ENCODE data around the gene QDPR. TPM values are rescaled to one million over a fixed set of nuclear protein-coding genes. Genes with fewer than 3 reads are reported as not detected.

QDPR gene
- polyA plus RNA-seq, 2 donors, result 5.5 to 16.0 TPM

- Histone ChIP-seq H3K27ac (ENCODE audit: low read depth in 2 of 2, low read length in 1 of 2) (no peak overlapping the region), H3K9me3 (ENCODE audit: control insufficient read depth in 2 of 2, insufficient read depth in 1 of 2, low read depth in 1 of 2, low read length in 1 of 2) (no peaks in the 10 kb centered on the region), H3K4me3 (ENCODE audit: low read depth in 1 of 2, low read length in 2 of 2) (no peak overlapping the region), H3K36me3 (ENCODE audit: control insufficient read depth in 2 of 2, insufficient read depth in 2 of 2, low read length in 1 of 2) (no peaks in the 10 kb centered on the region), H3K27me3 (ENCODE audit: control insufficient read depth in 1 of 2, insufficient read depth in 2 of 2, low read length in 2 of 2) (no peaks in the 10 kb centered on the region), H3K4me1 (ENCODE audit: control insufficient read depth in 2 of 2, insufficient read depth in 2 of 2, low read length in 1 of 2) (no peaks in the 10 kb centered on the region)
- WGBS, 2 donors, result 72 to 74% methylated on average over 8 of the region's 8 CpGs
Observed at GRCh38 chr4:17531538-17532285, 19.8 kb upstream of the QDPR start.

- Histone ChIP-seq H3K4me3 (ENCODE audit: low read depth in 1 of 2, low read length in 2 of 2) (no peak overlapping the region), H3K27me3 (ENCODE audit: control insufficient read depth in 1 of 2, insufficient read depth in 2 of 2, low read length in 2 of 2) (no peaks in the 10 kb centered on the region), H3K27ac (ENCODE audit: low read depth in 2 of 2, low read length in 1 of 2) (no peak overlapping the region), H3K4me1 (ENCODE audit: control insufficient read depth in 2 of 2, insufficient read depth in 2 of 2, low read length in 1 of 2) (no peaks in the 10 kb centered on the region), H3K9me3 (ENCODE audit: control insufficient read depth in 2 of 2, insufficient read depth in 1 of 2, low read depth in 1 of 2, low read length in 1 of 2) (no peaks in the 10 kb centered on the region), H3K36me3 (ENCODE audit: control insufficient read depth in 2 of 2, insufficient read depth in 2 of 2, low read length in 1 of 2) (no peaks in the 10 kb centered on the region)
- 89% methylated on average over 10 of the region's 10 CpGs for WGBS, 2 donors
Observed at GRCh38 chr4:17528551-17529165, 16.8 kb upstream of the QDPR start.

- 83 to 87% methylated on average over 27 of the region's 27 CpGs for WGBS, 2 donors
- no peak overlapping the region for H3K27ac ChIP-seq (ENCODE audit: low read depth in 2 of 2, low read length in 1 of 2)
Observed at GRCh38 chr4:17526695-17527477, 15.0 kb upstream of the QDPR start.

GRCh38 chr4:17523662-17524061 lies 11.8 kb upstream of the QDPR start:
- no peaks in the 10 kb centered on the region for H3K4me1 ChIP-seq (ENCODE audit: control insufficient read depth in 2 of 2, insufficient read depth in 2 of 2, low read length in 1 of 2)
- H3K36me3 ChIP-seq (ENCODE audit: control insufficient read depth in 2 of 2, insufficient read depth in 2 of 2, low read length in 1 of 2), result no peaks in the 10 kb centered on the region
- WGBS, 2 donors, result 30 to 31% methylated on average over 2 of the region's 2 CpGs
- no peak overlapping the region for H3K4me3 ChIP-seq (ENCODE audit: low read depth in 1 of 2, low read length in 2 of 2)
- no peaks in the 10 kb centered on the region for H3K27me3 ChIP-seq (ENCODE audit: control insufficient read depth in 1 of 2, insufficient read depth in 2 of 2, low read length in 2 of 2)
- no peak overlapping the region for H3K27ac ChIP-seq (ENCODE audit: low read depth in 2 of 2, low read length in 1 of 2)
- H3K9me3 ChIP-seq (ENCODE audit: control insufficient read depth in 2 of 2, insufficient read depth in 1 of 2, low read depth in 1 of 2, low read length in 1 of 2), result no peaks in the 10 kb centered on the region

More at GRCh38 chr4:17526695-17527477, 15.0 kb upstream of the QDPR start:
- Histone ChIP-seq H3K27me3 (ENCODE audit: control insufficient read depth in 1 of 2, insufficient read depth in 2 of 2, low read length in 2 of 2) (no peaks in the 10 kb centered on the region), H3K36me3 (ENCODE audit: control insufficient read depth in 2 of 2, insufficient read depth in 2 of 2, low read length in 1 of 2) (no peaks in the 10 kb centered on the region), H3K4me1 (ENCODE audit: control insufficient read depth in 2 of 2, insufficient read depth in 2 of 2, low read length in 1 of 2) (no peaks in the 10 kb centered on the region), H3K4me3 (ENCODE audit: low read depth in 1 of 2, low read length in 2 of 2) (no peak overlapping the region), H3K9me3 (ENCODE audit: control insufficient read depth in 2 of 2, insufficient read depth in 1 of 2, low read depth in 1 of 2, low read length in 1 of 2) (no peaks in the 10 kb centered on the region)

- 78 to 88% methylated on average over 5 of the region's 5 CpGs for WGBS, 2 donors
- Histone ChIP-seq H3K36me3 (ENCODE audit: control insufficient read depth in 2 of 2, insufficient read depth in 2 of 2, low read length in 1 of 2) (no peaks in the 10 kb centered on the region), H3K9me3 (ENCODE audit: control insufficient read depth in 2 of 2, insufficient read depth in 1 of 2, low read depth in 1 of 2, low read length in 1 of 2) (no peaks in the 10 kb centered on the region), H3K4me3 (ENCODE audit: low read depth in 1 of 2, low read length in 2 of 2) (no peak overlapping the region), H3K27me3 (ENCODE audit: control insufficient read depth in 1 of 2, insufficient read depth in 2 of 2, low read length in 2 of 2) (no peaks in the 10 kb centered on the region), H3K4me1 (ENCODE audit: control insufficient read depth in 2 of 2, insufficient read depth in 2 of 2, low read length in 1 of 2) (no peaks in the 10 kb centered on the region), H3K27ac (ENCODE audit: low read depth in 2 of 2, low read length in 1 of 2) (no peak overlapping the region)
Observed at GRCh38 chr4:17521595-17521994, 9.7 kb upstream of the QDPR start.

- no peaks in the 10 kb centered on the region for H3K27me3 ChIP-seq (ENCODE audit: control insufficient read depth in 1 of 2, insufficient read depth in 2 of 2, low read length in 2 of 2)
- no peaks in the 10 kb centered on the region for H3K9me3 ChIP-seq (ENCODE audit: control insufficient read depth in 2 of 2, insufficient read depth in 1 of 2, low read depth in 1 of 2, low read length in 1 of 2)
- H3K4me1 ChIP-seq (ENCODE audit: control insufficient read depth in 2 of 2, insufficient read depth in 2 of 2, low read length in 1 of 2), result no peaks in the 10 kb centered on the region
- WGBS, 2 donors, result 58 to 61% methylated on average over 5 of the region's 5 CpGs
- H3K36me3 ChIP-seq (ENCODE audit: control insufficient read depth in 2 of 2, insufficient read depth in 2 of 2, low read length in 1 of 2), result no peaks in the 10 kb centered on the region
- no peak overlapping the region for H3K27ac ChIP-seq (ENCODE audit: low read depth in 2 of 2, low read length in 1 of 2)
- no peak overlapping the region for H3K4me3 ChIP-seq (ENCODE audit: low read depth in 1 of 2, low read length in 2 of 2)
Observed at GRCh38 chr4:17517664-17518063, 5.8 kb upstream of the QDPR start.

GRCh38 chr4:17516980-17517379 lies 5.1 kb upstream of the QDPR start:
- 56 to 65% methylated on average over 1 of the region's 1 CpG for WGBS, 2 donors
- H3K27me3 ChIP-seq (ENCODE audit: control insufficient read depth in 1 of 2, insufficient read depth in 2 of 2, low read length in 2 of 2), result no peaks in the 10 kb centered on the region

GRCh38 chr4:17515445-17516407 lies 3.8 kb upstream of the QDPR start:
- no peaks in the 10 kb centered on the region for H3K9me3 ChIP-seq (ENCODE audit: control insufficient read depth in 2 of 2, insufficient read depth in 1 of 2, low read depth in 1 of 2, low read length in 1 of 2)
- peaks cover 0 to 2% of the 10 kb centered on the region in 2 donors for H3K4me1 ChIP-seq (ENCODE audit: control insufficient read depth in 2 of 2, insufficient read depth in 2 of 2, low read length in 1 of 2)
- H3K27me3 ChIP-seq (ENCODE audit: control insufficient read depth in 1 of 2, insufficient read depth in 2 of 2, low read length in 2 of 2), result no peaks in the 10 kb centered on the region
- no peak overlapping the region for H3K4me3 ChIP-seq (ENCODE audit: low read depth in 1 of 2, low read length in 2 of 2)
- H3K36me3 ChIP-seq (ENCODE audit: control insufficient read depth in 2 of 2, insufficient read depth in 2 of 2, low read length in 1 of 2), result no peaks in the 10 kb centered on the region
- H3K27ac ChIP-seq (ENCODE audit: low read depth in 2 of 2, low read length in 1 of 2), result no peak overlapping the region
- WGBS, 2 donors, result 71 to 73% methylated on average over 14 of the region's 14 CpGs

More at GRCh38 chr4:17516980-17517379, 5.1 kb upstream of the QDPR start:
- peaks cover 0 to 2% of the 10 kb centered on the region in 2 donors for H3K4me1 ChIP-seq (ENCODE audit: control insufficient read depth in 2 of 2, insufficient read depth in 2 of 2, low read length in 1 of 2)
- no peaks in the 10 kb centered on the region for H3K9me3 ChIP-seq (ENCODE audit: control insufficient read depth in 2 of 2, insufficient read depth in 1 of 2, low read depth in 1 of 2, low read length in 1 of 2)
- no peak overlapping the region for H3K27ac ChIP-seq (ENCODE audit: low read depth in 2 of 2, low read length in 1 of 2)
- no peaks in the 10 kb centered on the region for H3K36me3 ChIP-seq (ENCODE audit: control insufficient read depth in 2 of 2, insufficient read depth in 2 of 2, low read length in 1 of 2)
- no peak overlapping the region for H3K4me3 ChIP-seq (ENCODE audit: low read depth in 1 of 2, low read length in 2 of 2)

- no peaks in the 10 kb centered on the region for H3K9me3 ChIP-seq (ENCODE audit: control insufficient read depth in 2 of 2, insufficient read depth in 1 of 2, low read depth in 1 of 2, low read length in 1 of 2)
- WGBS, 2 donors, result 90% methylated on average over 9 of the region's 9 CpGs
- H3K36me3 ChIP-seq (ENCODE audit: control insufficient read depth in 2 of 2, insufficient read depth in 2 of 2, low read length in 1 of 2), result no peaks in the 10 kb centered on the region
- H3K27ac ChIP-seq (ENCODE audit: low read depth in 2 of 2, low read length in 1 of 2), result no peak within 1 kb of the TSS
- H3K4me3 ChIP-seq (ENCODE audit: low read depth in 1 of 2, low read length in 2 of 2), result no peak within 1 kb of the TSS
- H3K4me1 ChIP-seq (ENCODE audit: control insufficient read depth in 2 of 2, insufficient read depth in 2 of 2, low read length in 1 of 2), result peaks cover 0 to 2% of the 10 kb centered on the region in 2 donors
- no peaks in the 10 kb centered on the region for H3K27me3 ChIP-seq (ENCODE audit: control insufficient read depth in 1 of 2, insufficient read depth in 2 of 2, low read length in 2 of 2)
Observed at GRCh38 chr4:17514865-17515264, 3.0 kb upstream of the QDPR start, which contains the start of gene CLRN2. TSS of gene CLRN2 (plus strand) at chr4:17515165. CDS start at chr4:17515267, 102 bp downstream.

Data from esophagus (tissue), 2 donors.